Bronchial epithelial cell (primary cell): ENCODE measurements around the gene GTF3C1. TPM values are rescaled to one million over a fixed set of nuclear protein-coding genes. Genes with fewer than 3 reads are reported as not detected.

Experiments
- DNase-seq: peaks from one replicate; pipeline ENCODE4 v3.0.0-alpha.2; 2010; ENCODE audit warnings: low read depth
- FAIRE-seq: peaks from 2 replicates; lab custom pipeline; 2011; peaks lifted over from hg19 to GRCh38; lab: Jason Lieb, UNC
- H3K27me3 ChIP-seq: 2 replicates; pipeline ENCODE4 v1.5.1; 2011; ENCODE audit warnings: low read length; ENCODE audit not compliant: control insufficient read depth, insufficient read depth
- H3K36me3 ChIP-seq: 2 replicates; pipeline ENCODE4 v1.5.1; 2011; ENCODE audit warnings: low read length; ENCODE audit not compliant: control insufficient read depth, insufficient read depth
- H3K4me3 ChIP-seq: 2 replicates; pipeline ENCODE4 v1.5.1; 2011; ENCODE audit warnings: mild to moderate bottlenecking, low read depth, low read length, control low read depth
- CTCF ChIP-seq: IDR thresholded peaks from 2 replicates; pipeline ENCODE4 v1.5.1; 2011; ENCODE audit warnings: mild to moderate bottlenecking, moderate library complexity, low read length, control low read depth, inconsistent platforms; ENCODE audit not compliant: insufficient read depth, severe bottlenecking
- total RNA-seq: library from RNA; depleted of rRNA; stranded (reverse); fragments of >200 nt; gene quantifications from 2 replicates; pipeline ENCODE4 v1.2.1, GENCODE V29; 2014

GTF3C1 gene
- total RNA-seq, 1 donor from 2014 or later, result 40.8 TPM

- FAIRE-seq (no peak), DNase-seq (no peak)
- Histone ChIP-seq H3K36me3 (no peaks in the 10 kb centered on the region), H3K4me3 (no peak overlapping the region), H3K27me3 (no peaks in the 10 kb centered on the region)
- TF ChIP-seq CTCF, result peak; percentile 8
Observed at GRCh38 chr16:27428026-27428785, 121.5 kb downstream of the GTF3C1 start.

- FAIRE-seq, result no peak
- no peak for DNase-seq
- no peaks in the 10 kb centered on the region for H3K36me3 ChIP-seq
- TF ChIP-seq CTCF, result no peak
- H3K4me3 ChIP-seq, result no peak overlapping the region
- H3K27me3 ChIP-seq, result no peaks in the 10 kb centered on the region
Observed at GRCh38 chr16:27427538-27427937, 122.2 kb downstream of the GTF3C1 start.

- TF ChIP-seq CTCF, result no peak
- Histone ChIP-seq H3K27me3 (no peaks in the 10 kb centered on the region), H3K4me3 (no peak overlapping the region), H3K36me3 (no peaks in the 10 kb centered on the region)
- DNase-seq (peak; percentile 90), FAIRE-seq (peak; percentile 92)
Observed at GRCh38 chr16:27426423-27427408, 123.0 kb downstream of the GTF3C1 start.

GRCh38 chr16:27425961-27426360, 123.8 kb downstream of the GTF3C1 start:
- FAIRE-seq, result no peak
- DNase-seq, result no peak
- no peak for TF ChIP-seq CTCF

GRCh38 chr16:27424772-27425498, 124.8 kb downstream of the GTF3C1 start:
- Histone ChIP-seq H3K27me3 (no peaks in the 10 kb centered on the region), H3K36me3 (no peaks in the 10 kb centered on the region), H3K4me3 (no peak overlapping the region)
- no peak for DNase-seq
- no peak for TF ChIP-seq CTCF
- no peak for FAIRE-seq

More at GRCh38 chr16:27425961-27426360, 123.8 kb downstream of the GTF3C1 start:
- Histone ChIP-seq H3K27me3 (no peaks in the 10 kb centered on the region), H3K36me3 (no peaks in the 10 kb centered on the region), H3K4me3 (no peak overlapping the region)
